DND-41 (cell line): ENCODE results near the gene TEX2.

ENCODE experiments used
- ATAC-seq: fragments of 200-7000 bp; cut with Tn5 transposase; 3 replicates; pipeline ENCODE4 v1.9.1; 2021; ENCODE audit warnings: low read depth; ENCODE audit not compliant: insufficient read depth
- DNase-seq: peaks from one replicate; pipeline ENCODE4 v3.0.0-alpha.2; 2020
- H2AFZ ChIP-seq: 2 replicates; pipeline ENCODE4 v1.6.0; 2012; ENCODE audit warnings: low read depth, low read length
- H3K27ac ChIP-seq: 2 replicates; pipeline ENCODE4 v1.5.1; 2012; ENCODE audit warnings: low read length, inconsistent platforms
- H3K27me3 ChIP-seq: fragments of 200-600 bp; sonication (generic); 2 replicates; pipeline ENCODE4 v1.6.0; 2012; ENCODE audit warnings: low read length, mild to moderate bottlenecking, inconsistent platforms; ENCODE audit not compliant: insufficient read depth, poor library complexity
- H3K36me3 ChIP-seq: 2 replicates; pipeline ENCODE4 v1.5.1; 2012; ENCODE audit warnings: low read length, inconsistent platforms; ENCODE audit not compliant: insufficient read depth
- H3K4me1 ChIP-seq: 2 replicates; pipeline ENCODE4 v1.5.1; 2012; ENCODE audit warnings: mild to moderate bottlenecking, low read length; ENCODE audit not compliant: insufficient read depth
- H3K4me2 ChIP-seq: 2 replicates; pipeline ENCODE4 v1.6.0; 2012; ENCODE audit warnings: mild to moderate bottlenecking, moderate library complexity, low read length, inconsistent platforms; ENCODE audit not compliant: insufficient read depth
- H3K4me3 ChIP-seq, 2 experiments: fragments of 200-600 bp in 1 of 2; shearing (Covaris generic) in 1 of 2; 2 replicates each; pipeline ENCODE4 v1.5.1; 2012 to 2016; ENCODE audit warnings: inconsistent platforms in 2 of 2, low read length in 2 of 2, mild to moderate bottlenecking in 2 of 2, low read depth in 1 of 2, moderate library complexity in 1 of 2
- H3K79me2 ChIP-seq: 2 replicates; pipeline ENCODE4 v1.6.0; 2012; ENCODE audit warnings: low read length, inconsistent platforms; ENCODE audit not compliant: insufficient read depth
- H3K9ac ChIP-seq: 2 replicates; pipeline ENCODE4 v1.6.0; 2012; ENCODE audit warnings: low read depth, mild to moderate bottlenecking, inconsistent platforms, low read length, moderate library complexity
- H3K9me3 ChIP-seq: 2 replicates; pipeline ENCODE4 v1.5.1; 2012; ENCODE audit warnings: low read length, moderate library complexity, mild to moderate bottlenecking, inconsistent platforms; ENCODE audit not compliant: insufficient read depth, severe bottlenecking
- H4K20me1 ChIP-seq: 2 replicates; pipeline ENCODE4 v1.6.0; 2012; ENCODE audit warnings: low read length; ENCODE audit not compliant: insufficient read depth
- EZH2 ChIP-seq: IDR thresholded peaks from 3 replicates; pipeline ENCODE4 v1.6.1; 2012; ENCODE audit warnings: borderline replicate concordance, low read depth, mild to moderate bottlenecking, moderate library complexity, low read length, inconsistent platforms; ENCODE audit not compliant: severe bottlenecking
- TF ChIP-seq, protein P1 (sequence below): IDR thresholded peaks from 2 replicates; pipeline ENCODE4 v1.5.1; 2012; ENCODE audit warnings: borderline replicate concordance, low read length, moderate library complexity, mild to moderate bottlenecking; ENCODE audit not compliant: poor library complexity, severe bottlenecking; ENCODE audit errors: extremely low read depth

The TEX2 gene

GRCh38 chr17:64129765-64130558, 133.1 kb downstream of the TEX2 start, which contains the start of gene ERN1:
TSS of gene ERN1 (minus strand) at chr17:64130144. CDS start at chr17:64130029, 115 bp downstream.
- Histone ChIP-seq H3K4me2 (peak within 1 kb of the TSS; percentile 78), H3K4me1 (peaks cover 20% of the 10 kb centered on the region), H3K36me3 (no peaks in the 10 kb centered on the region), H3K9me3 (no peaks in the 10 kb centered on the region), H3K27ac (peak within 1 kb of the TSS; percentile 60), H3K9ac (peak within 1 kb of the TSS; percentile 86), H3K4me3 (peak within 1 kb of the TSS; percentile 65 to 93), H4K20me1 (no peaks in the 10 kb centered on the region), H2AFZ (peak within 1 kb of the TSS; percentile 95), H3K27me3 (no peaks in the 10 kb centered on the region), H3K79me2 (peaks cover 16% of the 10 kb centered on the region)
- peak; percentile 42 for TF ChIP-seq EZH2
- TF ChIP-seq, protein P1, sequence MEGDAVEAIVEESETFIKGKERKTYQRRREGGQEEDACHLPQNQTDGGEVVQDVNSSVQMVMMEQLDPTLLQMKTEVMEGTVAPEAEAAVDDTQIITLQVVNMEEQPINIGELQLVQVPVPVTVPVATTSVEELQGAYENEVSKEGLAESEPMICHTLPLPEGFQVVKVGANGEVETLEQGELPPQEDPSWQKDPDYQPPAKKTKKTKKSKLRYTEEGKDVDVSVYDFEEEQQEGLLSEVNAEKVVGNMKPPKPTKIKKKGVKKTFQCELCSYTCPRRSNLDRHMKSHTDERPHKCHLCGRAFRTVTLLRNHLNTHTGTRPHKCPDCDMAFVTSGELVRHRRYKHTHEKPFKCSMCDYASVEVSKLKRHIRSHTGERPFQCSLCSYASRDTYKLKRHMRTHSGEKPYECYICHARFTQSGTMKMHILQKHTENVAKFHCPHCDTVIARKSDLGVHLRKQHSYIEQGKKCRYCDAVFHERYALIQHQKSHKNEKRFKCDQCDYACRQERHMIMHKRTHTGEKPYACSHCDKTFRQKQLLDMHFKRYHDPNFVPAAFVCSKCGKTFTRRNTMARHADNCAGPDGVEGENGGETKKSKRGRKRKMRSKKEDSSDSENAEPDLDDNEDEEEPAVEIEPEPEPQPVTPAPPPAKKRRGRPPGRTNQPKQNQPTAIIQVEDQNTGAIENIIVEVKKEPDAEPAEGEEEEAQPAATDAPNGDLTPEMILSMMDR, result no peak
- ATAC-seq, result peak; percentile 86
- DNase-seq, result peak; percentile 87

GRCh38 chr17:64129515-64129764, 133.6 kb downstream of the TEX2 start:
- H3K4me2 ChIP-seq, result peak overlapping the region; percentile 78
- H3K9ac ChIP-seq, result peak overlapping the region; percentile 86
- no peaks in the 10 kb centered on the region for H4K20me1 ChIP-seq
- H3K36me3 ChIP-seq, result no peaks in the 10 kb centered on the region
- no peaks in the 10 kb centered on the region for H3K9me3 ChIP-seq
- H3K27me3 ChIP-seq, result no peaks in the 10 kb centered on the region
- TF ChIP-seq, protein P1, result no peak
- TF ChIP-seq EZH2, result peak; percentile 68
- peaks cover 16% of the 10 kb centered on the region for H3K79me2 ChIP-seq
- H3K27ac ChIP-seq, result peak overlapping the region; percentile 60; the same call in 1 of the 2 replicates
- peaks cover 20% of the 10 kb centered on the region for H3K4me1 ChIP-seq
- ATAC-seq, result no peak; the same call in 2 of the 3 replicates
- DNase-seq, result no peak
- H2AFZ ChIP-seq, result peak overlapping the region; percentile 91
- H3K4me3 ChIP-seq, result peak overlapping the region; percentile 65 to 93

DNA sequence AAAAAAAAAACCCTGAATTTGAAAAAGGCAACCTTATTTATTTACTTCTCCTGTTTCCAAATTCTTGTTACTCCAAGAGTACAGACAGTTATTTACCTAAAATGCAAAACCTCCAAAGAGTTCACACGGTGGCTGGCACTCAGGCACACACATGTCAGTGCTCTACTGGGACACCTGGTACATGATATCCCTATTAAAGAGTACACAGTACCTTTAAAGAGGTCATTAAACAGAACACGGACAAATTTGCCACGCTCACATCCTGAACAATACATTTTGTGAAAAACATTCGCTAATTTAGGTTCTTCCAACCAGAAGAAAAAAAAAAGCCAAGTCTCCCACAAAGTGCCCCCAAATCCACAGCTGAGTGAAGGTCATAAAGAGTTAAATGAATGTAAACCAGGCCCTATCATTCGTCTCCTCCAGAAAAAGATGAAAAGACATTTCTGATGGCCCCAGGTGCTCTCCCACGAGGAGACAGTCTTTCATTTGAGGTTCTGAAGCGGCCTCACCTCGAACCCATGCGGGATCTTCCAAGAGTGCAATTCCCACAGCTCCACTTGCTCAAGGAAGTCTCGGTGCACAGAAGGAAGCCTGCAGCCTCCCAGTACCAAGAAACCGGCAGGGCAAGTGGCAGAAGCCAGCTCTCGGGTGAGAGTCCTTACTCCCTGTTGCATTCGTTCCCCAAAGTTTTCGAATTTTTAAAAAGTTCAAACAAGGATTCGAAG, 134.1 kb downstream of the TEX2 start:
- H2AFZ ChIP-seq, result peak overlapping the region; percentile 91
- H3K27ac ChIP-seq, result peak overlapping the region; percentile 8; the same call in 1 of the 2 replicates
- DNase-seq (peak; percentile 29), ATAC-seq (peak; percentile 3; the same call in 1 of the 3 replicates)
- H3K27me3 ChIP-seq, result no peaks in the 10 kb centered on the region
- H3K9me3 ChIP-seq, result no peaks in the 10 kb centered on the region
- peak overlapping the region; percentile 86 for H3K9ac ChIP-seq
- peak overlapping the region; percentile 65 to 93 for H3K4me3 ChIP-seq
- no peak for TF ChIP-seq EZH2
- TF ChIP-seq, protein P1, result no peak
- H3K79me2 ChIP-seq, result peaks cover 16% of the 10 kb centered on the region
- H3K4me1 ChIP-seq, result peaks cover 20% of the 10 kb centered on the region
- H4K20me1 ChIP-seq, result no peaks in the 10 kb centered on the region
- H3K4me2 ChIP-seq, result peak overlapping the region; percentile 78
- H3K36me3 ChIP-seq, result no peaks in the 10 kb centered on the region
